ENCODE results near the gene CD276.

CD276 gene

GRCh38 chr15:73744293-73744692 is 60.1 kb downstream of the CD276 start:
- no peaks in the 10 kb centered on the region for H3K9me3 Mint-ChIP-seq
- H3K4me3 Mint-ChIP-seq, result no peak overlapping the region
- H3K27me3 Mint-ChIP-seq, result peaks cover 6% of the 10 kb centered on the region
- H3K4me1 Mint-ChIP-seq (ENCODE audit: low read depth), result no peaks in the 10 kb centered on the region
- no peak overlapping the region for H3K27ac Mint-ChIP-seq
- H3K36me3 Mint-ChIP-seq (ENCODE audit: low read depth), result no peaks in the 10 kb centered on the region

- peaks cover 10% of the 10 kb centered on the region for H3K27me3 Mint-ChIP-seq
- no peaks in the 10 kb centered on the region for H3K9me3 Mint-ChIP-seq
- H3K27ac Mint-ChIP-seq, result no peak overlapping the region
- no peaks in the 10 kb centered on the region for H3K36me3 Mint-ChIP-seq (ENCODE audit: low read depth)
- no peaks in the 10 kb centered on the region for H3K4me1 Mint-ChIP-seq (ENCODE audit: low read depth)
- no peak overlapping the region for H3K4me3 Mint-ChIP-seq
Observed at GRCh38 chr15:73745073-73745472, 60.9 kb downstream of the CD276 start.

- H3K27ac Mint-ChIP-seq, result no peak overlapping the region
- no peaks in the 10 kb centered on the region for H3K36me3 Mint-ChIP-seq (ENCODE audit: low read depth)
- H3K4me1 Mint-ChIP-seq (ENCODE audit: low read depth), result no peaks in the 10 kb centered on the region
- H3K4me3 Mint-ChIP-seq, result no peak overlapping the region
- no peaks in the 10 kb centered on the region for H3K9me3 Mint-ChIP-seq
- H3K27me3 Mint-ChIP-seq, result peaks cover 17% of the 10 kb centered on the region
Observed at GRCh38 chr15:73746261-73746660, 62.1 kb downstream of the CD276 start.

GRCh38 chr15:73746883-73747282 is 62.7 kb downstream of the CD276 start:
- peaks cover 20% of the 10 kb centered on the region for H3K27me3 Mint-ChIP-seq
- H3K4me1 Mint-ChIP-seq (ENCODE audit: low read depth), result no peaks in the 10 kb centered on the region
- no peak overlapping the region for H3K4me3 Mint-ChIP-seq
- no peak overlapping the region for H3K27ac Mint-ChIP-seq
- no peaks in the 10 kb centered on the region for H3K9me3 Mint-ChIP-seq
- H3K36me3 Mint-ChIP-seq (ENCODE audit: low read depth), result no peaks in the 10 kb centered on the region

GRCh38 chr15:73747847-73748590 is 63.8 kb downstream of the CD276 start:
- H3K27me3 Mint-ChIP-seq, result peaks cover 20% of the 10 kb centered on the region
- no peak overlapping the region for H3K27ac Mint-ChIP-seq
- H3K36me3 Mint-ChIP-seq (ENCODE audit: low read depth), result no peaks in the 10 kb centered on the region
- no peaks in the 10 kb centered on the region for H3K4me1 Mint-ChIP-seq (ENCODE audit: low read depth)
- no peak overlapping the region for H3K4me3 Mint-ChIP-seq
- H3K9me3 Mint-ChIP-seq, result no peaks in the 10 kb centered on the region

GRCh38 chr15:73748730-73749129 is 64.5 kb downstream of the CD276 start:
- Mint-ChIP-seq H3K4me3 (no peak overlapping the region), H3K9me3 (no peaks in the 10 kb centered on the region), H3K36me3 (ENCODE audit: low read depth) (no peaks in the 10 kb centered on the region), H3K27ac (no peak overlapping the region), H3K4me1 (ENCODE audit: low read depth) (no peaks in the 10 kb centered on the region), H3K27me3 (peaks cover 24% of the 10 kb centered on the region)

GRCh38 chr15:73749533-73749932 is 65.3 kb downstream of the CD276 start:
- Mint-ChIP-seq H3K4me3 (no peak overlapping the region), H3K4me1 (ENCODE audit: low read depth) (no peaks in the 10 kb centered on the region), H3K27ac (no peak overlapping the region), H3K27me3 (peaks cover 32% of the 10 kb centered on the region), H3K9me3 (no peaks in the 10 kb centered on the region), H3K36me3 (ENCODE audit: low read depth) (no peaks in the 10 kb centered on the region)

- Mint-ChIP-seq H3K36me3 (ENCODE audit: low read depth) (no peaks in the 10 kb centered on the region), H3K9me3 (no peaks in the 10 kb centered on the region), H3K4me3 (no peak overlapping the region), H3K27me3 (peaks cover 36% of the 10 kb centered on the region), H3K4me1 (ENCODE audit: low read depth) (no peaks in the 10 kb centered on the region), H3K27ac (no peak overlapping the region)
Observed at GRCh38 chr15:73749971-73750370, 65.8 kb downstream of the CD276 start.

- Mint-ChIP-seq H3K9me3 (no peaks in the 10 kb centered on the region), H3K4me3 (no peak overlapping the region), H3K4me1 (ENCODE audit: low read depth) (no peaks in the 10 kb centered on the region), H3K27me3 (peaks cover 38% of the 10 kb centered on the region), H3K27ac (no peak overlapping the region), H3K36me3 (ENCODE audit: low read depth) (no peaks in the 10 kb centered on the region)
Observed at GRCh38 chr15:73750438-73750837, 66.3 kb downstream of the CD276 start.

GRCh38 chr15:73750951-73751350 is 66.8 kb downstream of the CD276 start:
- Mint-ChIP-seq H3K4me1 (ENCODE audit: low read depth) (no peaks in the 10 kb centered on the region), H3K36me3 (ENCODE audit: low read depth) (no peaks in the 10 kb centered on the region), H3K27ac (no peak overlapping the region), H3K9me3 (no peaks in the 10 kb centered on the region), H3K27me3 (peaks cover 43% of the 10 kb centered on the region), H3K4me3 (no peak overlapping the region)

GRCh38 chr15:73751511-73751898 is 67.3 kb downstream of the CD276 start:
- H3K4me3 Mint-ChIP-seq, result no peak overlapping the region
- H3K36me3 Mint-ChIP-seq (ENCODE audit: low read depth), result no peaks in the 10 kb centered on the region
- no peak overlapping the region for H3K27ac Mint-ChIP-seq
- peaks cover 49% of the 10 kb centered on the region for H3K27me3 Mint-ChIP-seq
- H3K4me1 Mint-ChIP-seq (ENCODE audit: low read depth), result no peaks in the 10 kb centered on the region
- H3K9me3 Mint-ChIP-seq, result no peaks in the 10 kb centered on the region

GRCh38 chr15:73751899-73752805 is 68.0 kb downstream of the CD276 start:
- Mint-ChIP-seq H3K27ac (no peak overlapping the region), H3K36me3 (ENCODE audit: low read depth) (no peaks in the 10 kb centered on the region), H3K4me1 (ENCODE audit: low read depth) (no peaks in the 10 kb centered on the region), H3K27me3 (peaks cover 46% of the 10 kb centered on the region), H3K4me3 (no peak overlapping the region), H3K9me3 (no peaks in the 10 kb centered on the region)

- Mint-ChIP-seq H3K4me3 (no peak overlapping the region), H3K27ac (no peak overlapping the region), H3K36me3 (ENCODE audit: low read depth) (no peaks in the 10 kb centered on the region), H3K27me3 (peaks cover 43% of the 10 kb centered on the region), H3K4me1 (ENCODE audit: low read depth) (no peaks in the 10 kb centered on the region), H3K9me3 (no peaks in the 10 kb centered on the region)
Observed at GRCh38 chr15:73752806-73753193, 68.6 kb downstream of the CD276 start.

- Mint-ChIP-seq H3K27me3 (peaks cover 43% of the 10 kb centered on the region), H3K4me3 (no peak within 1 kb of the TSS), H3K9me3 (no peaks in the 10 kb centered on the region), H3K36me3 (ENCODE audit: low read depth) (no peaks in the 10 kb centered on the region), H3K27ac (no peak within 1 kb of the TSS), H3K4me1 (ENCODE audit: low read depth) (no peaks in the 10 kb centered on the region)
Observed at GRCh38 chr15:73753250-73754130, 69.3 kb downstream of the CD276 start, which contains the start of gene INSYN1. TSS of gene INSYN1 (minus strand) at chr15:73753351. CDS start at chr15:73751130, 2,221 bp downstream.
